ENCODE results near the gene ZNF443. TPM values are rescaled to one million over a fixed set of nuclear protein-coding genes. Genes with fewer than 3 reads are reported as not detected.

ZNF443 gene
- total RNA-seq, 1 donor from 2014 or later = 2.0 TPM

DNA sequence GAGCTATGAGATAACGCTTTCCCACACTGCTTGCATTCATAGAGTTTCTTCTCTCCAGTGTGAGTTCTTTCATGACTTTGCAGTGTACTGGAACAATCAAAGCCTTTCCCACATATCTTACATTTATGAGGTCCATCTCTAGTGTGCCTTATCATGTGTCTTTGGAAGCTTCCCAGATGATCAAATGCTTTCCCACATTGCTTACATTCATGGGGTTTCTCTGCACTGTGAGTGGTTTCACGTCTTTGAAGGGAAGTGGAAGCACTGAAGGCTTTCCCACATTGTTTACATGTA lies 60.4 kb downstream of the ZNF443 start:
- DNase-seq (ENCODE audit: low spot score) = no peak
- H3K27me3 Mint-ChIP-seq (ENCODE audit: low read depth) = no peaks in the 10 kb centered on the region
- H3K27ac Mint-ChIP-seq (ENCODE audit: unreplicated experiment) = no peak overlapping the region
- no peak overlapping the region for H3K4me3 Mint-ChIP-seq (ENCODE audit: unreplicated experiment)
- peaks cover 29% of the 10 kb centered on the region for H3K36me3 Mint-ChIP-seq (ENCODE audit: low read depth)
- H3K9me3 Mint-ChIP-seq (ENCODE audit: low read depth) = peaks cover 44% of the 10 kb centered on the region
- no peaks in the 10 kb centered on the region for H3K4me1 Mint-ChIP-seq (ENCODE audit: low read depth)
- TF ChIP-seq, protein P1, sequence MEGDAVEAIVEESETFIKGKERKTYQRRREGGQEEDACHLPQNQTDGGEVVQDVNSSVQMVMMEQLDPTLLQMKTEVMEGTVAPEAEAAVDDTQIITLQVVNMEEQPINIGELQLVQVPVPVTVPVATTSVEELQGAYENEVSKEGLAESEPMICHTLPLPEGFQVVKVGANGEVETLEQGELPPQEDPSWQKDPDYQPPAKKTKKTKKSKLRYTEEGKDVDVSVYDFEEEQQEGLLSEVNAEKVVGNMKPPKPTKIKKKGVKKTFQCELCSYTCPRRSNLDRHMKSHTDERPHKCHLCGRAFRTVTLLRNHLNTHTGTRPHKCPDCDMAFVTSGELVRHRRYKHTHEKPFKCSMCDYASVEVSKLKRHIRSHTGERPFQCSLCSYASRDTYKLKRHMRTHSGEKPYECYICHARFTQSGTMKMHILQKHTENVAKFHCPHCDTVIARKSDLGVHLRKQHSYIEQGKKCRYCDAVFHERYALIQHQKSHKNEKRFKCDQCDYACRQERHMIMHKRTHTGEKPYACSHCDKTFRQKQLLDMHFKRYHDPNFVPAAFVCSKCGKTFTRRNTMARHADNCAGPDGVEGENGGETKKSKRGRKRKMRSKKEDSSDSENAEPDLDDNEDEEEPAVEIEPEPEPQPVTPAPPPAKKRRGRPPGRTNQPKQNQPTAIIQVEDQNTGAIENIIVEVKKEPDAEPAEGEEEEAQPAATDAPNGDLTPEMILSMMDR (IDR thresholded peaks at IDR 0.05) = no peak

DNA sequence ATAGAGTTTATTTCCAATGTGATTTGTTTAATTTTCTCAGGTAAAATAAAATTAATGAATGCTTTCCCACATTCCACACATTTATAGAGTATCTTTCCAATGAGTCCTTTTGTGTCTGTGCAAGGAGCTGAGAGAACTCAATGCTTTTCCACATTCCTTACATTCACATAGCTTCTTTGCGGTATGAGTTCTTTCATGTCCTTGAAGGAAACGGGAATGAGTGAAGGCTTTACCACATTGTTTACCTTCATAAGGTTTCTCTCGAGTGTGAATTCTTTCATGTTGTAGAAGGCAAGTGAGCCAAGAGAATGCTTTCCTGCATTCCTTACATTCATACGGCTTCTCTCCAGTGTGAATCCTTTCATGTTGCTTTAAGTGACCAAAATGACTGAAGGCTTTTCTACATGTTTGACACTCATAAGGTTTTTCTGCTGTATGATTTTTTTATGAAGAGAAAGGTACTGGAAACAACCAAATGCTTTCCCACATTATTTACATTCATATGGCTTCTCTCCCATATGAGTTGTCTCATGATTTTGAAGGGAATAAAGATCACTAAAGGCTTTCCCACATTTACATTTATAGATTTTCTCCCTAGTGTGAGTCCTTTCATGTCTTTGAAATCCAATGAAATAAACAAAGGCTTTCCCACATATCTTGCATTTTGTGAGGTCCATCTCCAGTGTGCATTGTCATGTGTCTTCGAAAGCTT lies 60.9 kb downstream of the ZNF443 start:
- H3K4me1 Mint-ChIP-seq (ENCODE audit: low read depth) = no peaks in the 10 kb centered on the region
- H3K9me3 Mint-ChIP-seq (ENCODE audit: low read depth) = peaks cover 47% of the 10 kb centered on the region
- H3K27me3 Mint-ChIP-seq (ENCODE audit: low read depth) = no peaks in the 10 kb centered on the region
- no peak for DNase-seq (ENCODE audit: low spot score)
- H3K4me3 Mint-ChIP-seq (ENCODE audit: unreplicated experiment) = no peak overlapping the region
- TF ChIP-seq, protein P1 (IDR thresholded peaks at IDR 0.05) = no peak
- no peak overlapping the region for H3K27ac Mint-ChIP-seq (ENCODE audit: unreplicated experiment)
- peaks cover 29% of the 10 kb centered on the region for H3K36me3 Mint-ChIP-seq (ENCODE audit: low read depth)

Other genes with a start within 250 kb of the ZNF443 start
- 4.7 to 7.2 TPM (median 5.8 TPM) in 3 replicates for gene ZNF44, start 146.1 kb downstream of the ZNF443 start, total RNA-seq
- 1.2 to 2.5 TPM (median 2.5 TPM) in 3 replicates for gene ZNF563, start 107.4 kb downstream of the ZNF443 start, total RNA-seq
- gene ZNF442, start 75.3 kb downstream of the ZNF443 start, total RNA-seq = 2.6 to 3.4 TPM (median 3.3 TPM) in 3 replicates
- gene ZNF799, start 39.8 kb downstream of the ZNF443 start, total RNA-seq = 2.0 to 3.7 TPM (median 2.3 TPM) in 3 replicates
- gene ZNF709, start 43.8 kb upstream of the ZNF443 start, total RNA-seq = 2.0 to 5.2 TPM (median 3.0 TPM) in 3 replicates
- gene ZNF564, start 110.5 kb upstream of the ZNF443 start, total RNA-seq = 5.7 to 8.9 TPM (median 6.5 TPM) in 3 replicates
- 6.7 to 8.6 TPM (median 7.0 TPM) in 3 replicates for gene ZNF490, start 169.8 kb upstream of the ZNF443 start, total RNA-seq
- 15.5 to 26.1 TPM (median 17.9 TPM) in 3 replicates for gene ZNF791, start 169.9 kb upstream of the ZNF443 start, total RNA-seq
- 86.6 to 104 TPM (median 99.5 TPM) in 3 replicates for gene MAN2B1, start 225.7 kb upstream of the ZNF443 start, total RNA-seq
- gene WDR83, start 225.8 kb upstream of the ZNF443 start, total RNA-seq = 9.6 to 13.5 TPM (median 12.7 TPM) in 3 replicates
- gene DHPS, start 240.9 kb upstream of the ZNF443 start, total RNA-seq = 37.8 to 48.8 TPM (median 47.5 TPM) in 3 replicates
- gene GNG14, start 247.0 kb upstream of the ZNF443 start, total RNA-seq = not detected in 3 replicates